Peyer's patch (tissue), 4 donors: ENCODE results near the gene SLC19A3.
"Not testable (repeated sequence)": the region's sequence is repeated elsewhere in the genome, so short reads cannot be mapped to it uniquely, and the experiment has no call there.

Experiments used
- POLR2A ChIP-seq, 2 donors: fragments of 450-650 bp; IDR thresholded peaks; one replicate each; pipeline ENCODE4 v1.5.1; 2017; ENCODE audit warnings: antibody characterized with exemption in 2 of 2, mild to moderate bottlenecking in 2 of 2, moderate library complexity in 2 of 2
- TF ChIP-seq, protein P1 (sequence below), 6 experiments: fragments of 450-650 bp in 4 of 6; fragments of 200-600 bp in 2 of 6; sonication (generic) in 1 of 6; IDR thresholded peaks; one replicate each; pipeline ENCODE4 v1.5.1; 2017 to 2019; ENCODE audit warnings: antibody characterized with exemption in 6 of 6, mild to moderate bottlenecking in 3 of 6, moderate library complexity in 1 of 6

DNA sequence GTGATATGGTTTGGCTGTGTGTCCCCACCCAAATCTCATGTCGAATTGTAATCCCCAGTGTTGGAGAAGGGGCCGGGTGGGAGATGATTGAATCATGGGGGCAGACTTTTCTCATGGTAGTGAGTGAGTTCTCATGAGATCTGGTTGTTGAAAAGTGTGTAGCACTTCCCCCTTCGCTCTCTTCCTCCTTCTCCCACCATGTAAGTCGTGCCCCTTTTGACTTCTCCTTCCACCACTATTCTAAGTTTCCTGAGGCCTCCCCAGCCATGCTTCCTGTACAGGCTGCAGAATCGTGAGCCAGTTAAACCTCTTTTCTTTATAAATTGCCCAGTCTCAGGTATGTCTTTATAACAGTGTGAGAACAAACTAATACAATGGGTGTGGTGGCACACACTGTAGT, 44.2 kb downstream of the SLC19A3 start:
- not testable (repeated sequence) for TF ChIP-seq POLR2A (IDR thresholded peaks at IDR 0.05)
- TF ChIP-seq, protein P1, sequence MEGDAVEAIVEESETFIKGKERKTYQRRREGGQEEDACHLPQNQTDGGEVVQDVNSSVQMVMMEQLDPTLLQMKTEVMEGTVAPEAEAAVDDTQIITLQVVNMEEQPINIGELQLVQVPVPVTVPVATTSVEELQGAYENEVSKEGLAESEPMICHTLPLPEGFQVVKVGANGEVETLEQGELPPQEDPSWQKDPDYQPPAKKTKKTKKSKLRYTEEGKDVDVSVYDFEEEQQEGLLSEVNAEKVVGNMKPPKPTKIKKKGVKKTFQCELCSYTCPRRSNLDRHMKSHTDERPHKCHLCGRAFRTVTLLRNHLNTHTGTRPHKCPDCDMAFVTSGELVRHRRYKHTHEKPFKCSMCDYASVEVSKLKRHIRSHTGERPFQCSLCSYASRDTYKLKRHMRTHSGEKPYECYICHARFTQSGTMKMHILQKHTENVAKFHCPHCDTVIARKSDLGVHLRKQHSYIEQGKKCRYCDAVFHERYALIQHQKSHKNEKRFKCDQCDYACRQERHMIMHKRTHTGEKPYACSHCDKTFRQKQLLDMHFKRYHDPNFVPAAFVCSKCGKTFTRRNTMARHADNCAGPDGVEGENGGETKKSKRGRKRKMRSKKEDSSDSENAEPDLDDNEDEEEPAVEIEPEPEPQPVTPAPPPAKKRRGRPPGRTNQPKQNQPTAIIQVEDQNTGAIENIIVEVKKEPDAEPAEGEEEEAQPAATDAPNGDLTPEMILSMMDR (IDR thresholded peaks at IDR 0.05) = not testable (repeated sequence)
